GM19099 (cell line): Measurements from ENCODE around the gene MYL4.

ENCODE experiments used
- POLR2A ChIP-seq: IDR thresholded peaks from 3 replicates; pipeline ENCODE4 v1.6.1; 2011; ENCODE audit warnings: low read depth; ENCODE audit not compliant: insufficient read length; ENCODE audit errors: extremely low read depth

The MYL4 gene

GRCh38 chr17:47232465-47232864, 23.3 kb downstream of the MYL4 start:
- TF ChIP-seq POLR2A: no peak

GRCh38 chr17:47235506-47235905, 26.4 kb downstream of the MYL4 start:
- TF ChIP-seq POLR2A: no peak

DNA sequence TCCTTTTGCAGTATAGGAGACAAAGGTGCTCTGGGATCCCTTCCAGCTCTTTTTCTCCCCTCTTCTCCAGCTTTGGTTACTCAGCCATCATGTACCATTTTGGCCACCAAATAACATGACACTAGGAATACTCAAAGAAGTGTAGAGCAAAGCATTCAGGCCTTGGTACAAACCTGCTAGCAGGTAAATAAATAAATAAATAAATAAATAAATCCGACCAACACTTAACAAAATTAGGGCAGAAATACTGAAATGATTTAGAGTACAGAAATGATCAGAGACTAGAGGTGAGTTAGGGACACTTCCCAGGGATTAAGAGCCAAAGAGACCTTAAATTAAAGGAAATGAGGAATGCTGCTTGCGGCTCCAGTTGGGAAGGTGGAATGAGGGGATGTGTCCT, 26.8 kb downstream of the MYL4 start:
- no peak for TF ChIP-seq POLR2A

GRCh38 chr17:47237841-47238240, 28.7 kb downstream of the MYL4 start:
- TF ChIP-seq POLR2A: no peak

- TF ChIP-seq POLR2A: no peak
Observed at GRCh38 chr17:47238321-47239010, 29.3 kb downstream of the MYL4 start.

DNA sequence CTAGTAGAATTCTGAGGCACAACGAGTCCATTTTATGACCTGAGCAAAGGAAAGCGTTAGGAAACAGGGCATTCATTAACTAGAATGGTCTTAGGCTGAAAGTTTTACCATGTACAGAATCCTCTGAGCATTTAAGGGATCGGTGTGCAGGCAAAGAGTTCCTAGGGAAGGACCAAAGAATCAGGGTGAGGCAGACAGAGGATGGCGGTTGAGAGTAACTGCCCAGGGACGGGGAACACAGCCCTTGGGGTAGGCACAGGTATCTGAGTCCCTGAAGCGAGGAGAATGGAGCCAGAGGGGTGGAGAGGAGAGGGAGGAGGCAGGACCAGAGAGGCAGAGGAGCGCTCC, 30.4 kb downstream of the MYL4 start:
- TF ChIP-seq POLR2A: no peak

- no peak for TF ChIP-seq POLR2A
Observed at GRCh38 chr17:47239967-47240651, 31.0 kb downstream of the MYL4 start.

GRCh38 chr17:47240806-47241205, 31.7 kb downstream of the MYL4 start:
- no peak for TF ChIP-seq POLR2A

- TF ChIP-seq POLR2A: no peak
Observed at GRCh38 chr17:47242648-47243047, 33.5 kb downstream of the MYL4 start.

GRCh38 chr17:47243737-47244598, 34.8 kb downstream of the MYL4 start:
- TF ChIP-seq POLR2A: no peak

- no peak for TF ChIP-seq POLR2A
Observed at GRCh38 chr17:47244697-47245096, 35.5 kb downstream of the MYL4 start.

GRCh38 chr17:47246120-47246519, 37.0 kb downstream of the MYL4 start:
- no peak for TF ChIP-seq POLR2A

GRCh38 chr17:47250855-47251254, 41.7 kb downstream of the MYL4 start:
- no peak for TF ChIP-seq POLR2A

DNA sequence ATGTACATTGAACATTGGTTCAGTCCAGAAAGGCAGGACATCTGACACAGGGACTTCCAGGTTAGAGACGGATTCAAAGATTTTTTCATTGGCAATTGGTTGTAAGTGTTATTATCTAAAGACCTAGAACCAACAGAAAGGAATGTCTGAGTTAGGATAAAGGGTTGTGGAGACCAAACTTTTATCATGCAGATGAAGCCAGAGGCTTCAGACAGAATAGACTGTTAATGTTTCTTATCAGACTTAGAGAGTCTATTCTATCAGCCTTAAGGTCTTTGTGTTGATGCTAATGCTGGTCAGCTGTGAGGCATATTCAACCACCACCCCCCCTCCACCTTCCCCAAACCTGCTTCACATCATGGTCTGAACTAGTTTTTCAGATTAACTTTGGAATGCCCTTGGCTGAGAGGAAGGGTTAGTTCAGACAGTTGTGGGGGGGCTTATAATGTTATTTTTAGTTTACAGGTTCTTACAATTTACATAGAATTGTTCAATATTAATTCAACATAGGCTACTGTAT, 42.3 kb downstream of the MYL4 start:
- TF ChIP-seq POLR2A: no peak

GRCh38 chr17:47252209-47252608, 43.1 kb downstream of the MYL4 start:
- no peak for TF ChIP-seq POLR2A

DNA sequence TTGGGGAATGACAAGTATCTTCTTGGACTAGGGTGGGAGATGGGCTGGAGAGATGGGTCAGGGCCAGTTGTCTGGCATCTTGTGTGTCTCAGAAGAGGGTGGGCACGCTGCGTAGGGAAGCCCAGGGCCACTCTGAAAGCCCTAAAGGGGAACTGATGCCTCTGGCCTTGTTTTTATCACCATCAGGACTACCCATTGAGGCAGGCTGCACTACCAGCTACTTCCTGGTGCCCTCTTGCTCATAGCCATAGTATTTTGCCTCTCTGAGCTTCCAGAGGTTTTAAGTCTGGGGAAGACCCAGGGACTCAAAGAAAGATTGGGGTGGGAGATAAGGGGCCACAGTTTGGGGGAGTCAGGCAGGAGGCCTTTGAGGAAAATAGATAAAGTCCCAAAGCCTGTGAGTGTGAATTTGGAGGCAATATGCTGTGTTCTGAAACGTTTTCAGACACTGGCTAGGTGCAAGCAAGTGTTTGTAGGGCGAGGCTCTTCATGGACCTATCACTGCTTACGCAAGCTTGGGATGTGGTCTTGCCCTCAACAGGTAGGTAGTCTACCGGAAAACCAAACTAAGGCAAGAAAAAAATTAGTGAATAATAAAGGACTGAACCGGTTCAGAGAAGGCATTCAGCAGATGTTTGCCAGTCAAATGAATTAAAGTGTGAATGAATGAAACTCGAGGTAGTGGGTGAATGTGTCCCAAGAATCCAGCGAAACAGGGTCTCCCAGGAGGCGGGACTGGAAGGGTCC, 43.8 kb downstream of the MYL4 start:
- TF ChIP-seq POLR2A: no peak
